ENCODE measurements around the gene CRLF3.
A peak's percentile ranks its signal among the peaks of the same experiment; 100 is the strongest.
"Not testable (repeated sequence)": the region's sequence is repeated elsewhere in the genome, so short reads cannot be mapped to it uniquely, and the experiment has no call there.

Gene CRLF3, protein sequence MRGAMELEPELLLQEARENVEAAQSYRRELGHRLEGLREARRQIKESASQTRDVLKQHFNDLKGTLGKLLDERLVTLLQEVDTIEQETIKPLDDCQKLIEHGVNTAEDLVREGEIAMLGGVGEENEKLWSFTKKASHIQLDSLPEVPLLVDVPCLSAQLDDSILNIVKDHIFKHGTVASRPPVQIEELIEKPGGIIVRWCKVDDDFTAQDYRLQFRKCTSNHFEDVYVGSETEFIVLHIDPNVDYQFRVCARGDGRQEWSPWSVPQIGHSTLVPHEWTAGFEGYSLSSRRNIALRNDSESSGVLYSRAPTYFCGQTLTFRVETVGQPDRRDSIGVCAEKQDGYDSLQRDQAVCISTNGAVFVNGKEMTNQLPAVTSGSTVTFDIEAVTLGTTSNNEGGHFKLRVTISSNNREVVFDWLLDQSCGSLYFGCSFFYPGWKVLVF

DNA sequence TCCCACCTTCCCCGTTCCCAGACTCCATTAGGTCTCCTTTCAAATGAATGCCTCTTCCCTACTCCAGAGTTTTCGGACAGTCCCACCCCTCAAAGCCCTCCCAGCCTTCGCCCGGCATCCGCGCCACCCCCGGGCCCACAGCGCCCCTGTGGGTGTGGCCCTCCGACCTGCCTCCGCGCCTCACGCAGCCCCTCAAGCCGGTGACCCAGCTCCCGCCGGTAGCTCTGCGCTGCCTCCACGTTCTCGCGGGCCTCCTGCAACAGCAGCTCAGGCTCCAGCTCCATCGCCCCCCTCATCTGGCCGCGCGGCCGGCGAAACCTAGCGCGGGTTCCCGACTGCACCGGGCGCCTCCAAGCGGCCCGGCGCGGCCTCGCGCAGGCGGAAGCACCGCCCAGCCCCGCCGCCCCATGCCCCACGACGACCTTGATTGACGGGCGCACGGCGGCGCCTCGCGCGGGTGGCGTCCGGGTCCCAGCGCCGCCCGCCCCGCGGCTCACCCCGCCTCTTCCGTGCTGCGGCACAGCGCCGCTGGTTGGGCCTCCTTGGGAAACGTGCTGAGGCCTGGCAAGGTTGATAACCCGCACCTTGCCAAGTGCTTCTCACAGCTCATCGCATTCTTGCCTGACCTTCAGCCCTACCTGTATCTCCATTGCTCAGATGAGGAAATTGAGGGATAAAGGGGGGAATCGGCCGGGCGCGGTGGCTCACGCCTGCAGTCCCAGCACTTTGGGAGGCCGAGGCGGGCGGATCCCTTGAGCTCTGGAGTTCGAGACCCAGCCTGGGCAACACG lies at the start of gene CRLF3:
CRLF3 (minus strand) TSS at position 337 of the 790 bp plus-strand sequence; CDS start at position 296, 41 bp downstream.
- peak; percentile 77 for DNase-seq

GRCh38 chr17:30869005-30869404 lies 44.5 kb upstream of the CRLF3 start:
- no peak for DNase-seq

- no peak for DNase-seq
These were observed 40.1 kb upstream of the CRLF3 start for GRCh38 chr17:30864636-30865035.

DNA sequence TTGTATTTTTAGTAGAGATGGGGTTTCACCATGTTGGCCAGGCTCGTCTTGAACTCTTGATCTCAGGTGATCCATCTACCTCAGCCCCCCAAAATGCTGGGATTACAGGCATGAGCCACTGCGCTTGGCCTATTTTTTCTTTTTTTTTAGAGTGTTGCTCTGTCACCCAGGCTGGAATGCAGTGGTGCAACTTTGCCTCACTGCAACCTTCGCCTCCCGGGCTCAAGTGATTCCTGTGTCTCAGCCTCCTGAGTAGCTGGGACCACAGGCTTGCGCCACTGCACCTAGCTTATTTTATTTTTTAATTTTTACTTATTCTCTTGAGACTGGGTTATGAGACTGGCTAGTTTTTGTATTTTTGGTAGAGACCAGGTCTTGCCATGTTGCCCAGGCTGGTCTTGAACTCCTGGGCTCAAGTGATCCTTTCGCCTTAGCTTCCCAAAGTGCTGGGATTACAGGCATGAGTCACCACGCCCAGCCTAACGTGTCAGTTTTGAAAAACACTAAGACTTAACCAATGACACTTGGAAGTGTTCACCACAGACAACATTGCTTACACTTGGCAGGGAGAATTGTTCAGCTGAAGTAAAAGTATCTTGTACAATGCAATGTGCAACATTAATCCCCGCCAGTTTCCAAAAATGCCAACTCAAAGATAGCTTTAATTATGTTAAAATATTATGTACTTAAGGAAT lies 34.2 kb upstream of the CRLF3 start:
- no peak for DNase-seq

- no peak for DNase-seq
These were observed 29.7 kb upstream of the CRLF3 start for GRCh38 chr17:30854146-30854545.

GRCh38 chr17:30848021-30848420 lies 23.5 kb upstream of the CRLF3 start:
- DNase-seq = no peak

DNA sequence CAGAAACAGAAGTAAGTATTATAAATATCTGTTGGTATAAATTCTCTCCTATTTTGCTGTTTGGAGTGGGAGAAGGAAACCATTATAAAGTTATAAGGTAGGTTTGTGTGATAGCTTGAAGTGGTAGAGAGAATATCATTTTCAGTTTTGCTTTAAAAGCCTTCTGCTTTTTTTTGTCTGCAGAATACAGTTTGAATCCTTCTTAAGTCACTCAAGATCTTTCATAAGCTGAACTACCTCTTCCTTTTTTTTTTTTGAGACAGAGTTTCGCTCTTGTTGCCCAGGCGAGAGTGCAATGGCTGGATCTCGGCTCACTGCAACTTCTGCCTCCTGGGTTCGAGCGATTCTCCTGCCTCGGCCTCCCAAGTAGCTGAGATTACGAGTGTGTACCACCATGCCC lies 16.3 kb upstream of the CRLF3 start:
- DNase-seq = no peak

- no peak for DNase-seq
These were observed 13.8 kb upstream of the CRLF3 start for GRCh38 chr17:30838202-30838807.

- no peak for DNase-seq
These were observed 8.1 kb upstream of the CRLF3 start for GRCh38 chr17:30832438-30833124.

- DNase-seq = peak; percentile 92
These were observed 7.4 kb upstream of the CRLF3 start, which contains the start of gene ATAD5 for GRCh38 chr17:30831663-30832437. ATAD5 (plus strand) TSS chr17:30831966; CDS start chr17:30832348, 382 bp downstream.

DNA sequence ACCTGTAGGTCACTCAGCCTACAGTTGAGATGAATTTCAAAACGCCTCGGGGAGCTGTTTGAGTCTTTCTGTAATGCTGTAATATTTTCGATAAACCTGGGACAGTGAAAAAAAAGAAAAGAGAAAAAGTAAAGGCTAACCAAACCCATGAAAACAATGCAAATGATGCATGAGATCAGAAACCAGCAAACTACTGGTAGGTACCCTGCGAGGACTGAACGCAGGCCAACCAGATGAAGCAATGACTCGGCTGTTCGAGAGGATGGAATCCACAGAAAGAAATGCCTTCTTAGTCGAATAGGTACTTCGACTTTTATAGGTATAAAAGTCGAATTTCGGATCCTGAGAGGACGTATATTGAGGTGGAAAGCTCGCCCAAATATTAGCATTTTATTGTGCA lies 6.8 kb upstream of the CRLF3 start:
- DNase-seq = no peak

DNA sequence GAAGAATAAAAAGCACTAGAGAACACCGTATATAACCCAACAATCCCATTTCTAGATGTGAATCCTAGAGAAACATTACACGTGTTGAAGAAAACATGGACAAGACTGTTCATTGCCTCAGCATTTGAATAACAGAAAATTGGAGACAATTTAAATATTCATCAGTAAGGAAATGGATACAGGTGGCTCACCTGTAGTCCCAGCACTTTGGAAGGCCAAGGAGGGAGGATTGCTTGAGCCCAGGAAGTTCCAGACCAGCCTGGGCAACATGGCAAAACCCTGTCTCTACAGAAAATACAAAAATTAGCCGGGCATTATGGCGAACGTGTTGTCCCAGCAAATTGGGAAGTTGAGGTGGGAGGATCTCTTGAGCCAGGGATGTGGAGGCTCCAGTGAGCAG lies 4.5 kb upstream of the CRLF3 start:
- DNase-seq = no peak

DNA sequence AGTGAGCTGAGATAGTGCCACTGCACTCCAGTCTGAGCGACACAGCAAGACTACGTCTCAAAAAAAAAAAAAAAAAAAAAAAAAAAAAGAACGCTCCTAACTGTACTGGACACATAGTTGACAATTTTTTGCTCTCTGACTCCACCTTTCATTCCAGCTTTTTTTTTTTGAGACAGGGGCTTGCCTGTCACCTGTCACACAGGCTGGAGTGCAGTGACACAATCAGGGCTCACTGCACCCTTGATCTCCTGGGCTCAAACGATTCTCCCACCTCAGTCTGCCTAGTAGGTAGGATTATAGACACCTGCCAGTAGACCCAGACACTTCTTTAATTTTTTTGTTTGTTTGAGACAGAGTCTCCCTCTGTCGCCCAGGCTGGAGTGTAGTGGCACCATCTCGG lies 2.6 kb upstream of the CRLF3 start:
- no peak for DNase-seq

DNA sequence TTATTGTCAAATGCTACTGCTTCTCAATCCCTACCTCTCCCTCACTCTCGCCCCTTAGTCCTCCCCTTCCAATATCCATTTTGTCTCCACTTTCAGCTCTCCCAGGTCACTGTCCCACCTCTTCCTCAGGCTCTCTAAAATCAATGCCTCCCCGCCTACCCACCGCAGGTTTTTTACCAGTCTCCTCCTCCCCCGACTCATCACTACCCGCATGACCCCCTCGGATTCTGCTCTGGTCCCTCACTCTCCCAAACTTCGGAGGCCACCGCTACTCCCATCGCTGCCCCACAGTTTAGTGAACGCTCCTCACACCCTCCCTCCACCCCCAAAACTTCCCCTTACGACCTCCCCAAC lies 513 bp downstream of the CRLF3 start:
- no peak for DNase-seq

GRCh38 chr17:30823421-30823820 lies 1.1 kb downstream of the CRLF3 start:
- no peak for DNase-seq

DNA sequence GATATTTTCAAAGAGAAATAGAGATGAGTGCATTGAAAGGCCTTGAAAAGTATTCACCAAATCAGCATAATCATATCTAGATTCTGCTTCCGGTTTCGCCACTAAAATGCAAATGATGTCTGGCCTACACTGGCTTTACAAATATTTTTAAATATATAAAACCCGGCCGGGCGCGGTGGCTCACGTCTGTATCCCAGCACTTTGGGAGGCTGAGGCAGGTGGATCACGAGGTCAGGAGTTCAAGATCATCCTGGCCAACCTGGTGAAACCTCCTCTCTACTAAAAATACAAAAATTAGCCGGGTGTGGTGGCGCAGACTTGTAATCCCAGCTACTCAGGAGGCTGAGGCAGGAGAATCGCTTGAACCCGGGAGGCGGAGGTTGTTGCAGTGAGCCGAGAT lies 1.6 kb downstream of the CRLF3 start:
- not testable (repeated sequence) for DNase-seq

DNA sequence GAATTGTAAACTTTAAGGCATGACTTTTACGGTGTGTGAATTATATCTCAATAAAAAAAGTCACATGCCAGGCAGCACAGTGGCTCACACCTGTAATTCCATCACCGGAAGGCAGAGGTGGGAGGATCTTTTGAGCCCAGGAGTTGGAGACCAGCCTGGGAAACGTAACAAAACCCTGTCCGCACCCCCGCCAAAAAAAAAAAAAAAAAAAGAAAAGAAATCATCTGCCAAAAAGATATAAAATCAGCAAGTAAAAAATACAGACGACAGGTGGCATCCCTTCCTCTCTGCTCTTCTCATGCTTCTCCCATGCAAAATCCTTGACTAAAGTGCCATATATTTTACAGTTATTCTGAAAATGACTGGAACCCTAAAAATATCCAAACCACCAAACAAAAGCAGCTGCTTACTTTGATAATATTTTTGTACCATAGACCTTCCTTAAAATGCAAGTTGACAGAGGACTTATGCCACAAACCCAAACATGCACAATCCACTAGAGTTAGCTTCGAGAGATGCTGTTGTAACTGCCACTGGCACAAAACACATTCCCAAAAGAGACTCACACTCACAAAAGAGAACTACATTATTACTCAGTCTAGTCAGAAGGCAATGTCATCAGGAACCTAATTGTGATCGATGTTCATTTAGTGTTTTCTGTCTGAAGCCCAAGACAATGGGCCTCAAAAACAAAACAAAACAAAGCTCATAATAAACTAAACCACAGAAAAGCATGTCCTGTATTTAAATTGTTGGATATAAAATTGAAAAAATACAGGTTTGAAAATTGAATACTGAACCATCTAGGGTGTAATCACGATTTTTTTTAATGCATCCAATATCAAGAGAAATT lies 2.4 kb downstream of the CRLF3 start:
- no peak for DNase-seq

DNA sequence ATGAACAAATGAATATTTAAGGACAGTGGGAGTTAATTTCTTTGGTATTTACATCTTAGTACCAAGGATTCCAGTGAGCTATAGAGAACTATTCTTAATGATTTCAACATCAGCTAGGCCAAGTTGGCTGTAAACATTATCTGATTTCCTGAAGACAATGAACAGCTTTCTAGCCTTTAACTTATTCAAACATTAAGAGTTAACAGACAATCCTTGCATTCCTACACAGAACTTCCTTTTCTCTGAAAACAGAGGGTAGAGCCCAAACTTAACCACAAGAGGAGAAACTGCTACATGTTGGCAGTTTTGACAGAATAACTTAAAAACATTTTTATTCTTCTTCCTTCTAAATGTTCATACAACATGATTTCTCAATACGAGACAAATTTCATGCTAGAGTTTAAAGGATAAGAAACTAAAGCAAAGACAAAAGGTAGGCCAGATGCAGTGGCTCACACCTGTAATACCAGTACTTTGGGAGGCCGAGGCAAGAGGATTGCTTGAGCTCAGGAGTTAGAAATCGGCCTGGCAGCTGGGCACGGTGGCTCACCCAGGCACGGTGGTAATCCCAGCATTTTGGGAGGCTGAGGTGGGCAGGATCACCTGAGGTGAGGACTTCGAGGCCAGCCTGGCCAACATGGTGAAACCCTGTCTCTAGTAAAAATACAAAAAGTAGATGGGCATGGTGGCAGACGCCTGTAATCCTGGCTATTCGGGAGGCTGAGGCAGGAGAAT lies 4.4 kb downstream of the CRLF3 start:
- DNase-seq = no peak

GRCh38 chr17:30816165-30816564 lies 8.3 kb downstream of the CRLF3 start:
- DNase-seq = no peak

DNA sequence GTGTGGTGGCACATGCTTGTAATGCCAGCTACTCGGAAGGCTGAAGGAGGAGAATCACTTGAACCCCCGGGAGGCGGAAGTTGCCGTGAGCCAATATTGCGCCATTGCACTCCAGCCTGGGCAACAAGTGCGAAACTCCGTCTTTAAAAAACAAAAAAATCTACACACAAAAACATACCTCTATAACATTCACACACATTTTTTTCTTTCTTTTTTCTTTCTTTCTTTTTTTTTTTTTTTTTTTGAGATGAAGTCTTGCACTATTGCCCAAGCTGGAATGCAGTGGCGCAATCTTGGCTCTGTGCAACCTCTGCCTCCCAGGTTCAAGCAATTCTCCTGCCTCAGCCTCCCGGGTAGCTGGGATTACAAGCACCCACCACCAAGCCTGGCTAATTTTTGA lies 9.6 kb downstream of the CRLF3 start:
- not testable (repeated sequence) for DNase-seq
